GM19324 (cell line): Measurements from ENCODE around the gene SEZ6L.

ENCODE experiments used
- ATAC-seq: cut with Tn5 transposase; IDR thresholded peaks from one replicate; pipeline ENCODE4 v1.9.1; 2021; ENCODE audit warnings: mild to moderate bottlenecking, moderate library complexity; ENCODE audit not compliant: unreplicated experiment, low FRiP score

The SEZ6L gene

DNA sequence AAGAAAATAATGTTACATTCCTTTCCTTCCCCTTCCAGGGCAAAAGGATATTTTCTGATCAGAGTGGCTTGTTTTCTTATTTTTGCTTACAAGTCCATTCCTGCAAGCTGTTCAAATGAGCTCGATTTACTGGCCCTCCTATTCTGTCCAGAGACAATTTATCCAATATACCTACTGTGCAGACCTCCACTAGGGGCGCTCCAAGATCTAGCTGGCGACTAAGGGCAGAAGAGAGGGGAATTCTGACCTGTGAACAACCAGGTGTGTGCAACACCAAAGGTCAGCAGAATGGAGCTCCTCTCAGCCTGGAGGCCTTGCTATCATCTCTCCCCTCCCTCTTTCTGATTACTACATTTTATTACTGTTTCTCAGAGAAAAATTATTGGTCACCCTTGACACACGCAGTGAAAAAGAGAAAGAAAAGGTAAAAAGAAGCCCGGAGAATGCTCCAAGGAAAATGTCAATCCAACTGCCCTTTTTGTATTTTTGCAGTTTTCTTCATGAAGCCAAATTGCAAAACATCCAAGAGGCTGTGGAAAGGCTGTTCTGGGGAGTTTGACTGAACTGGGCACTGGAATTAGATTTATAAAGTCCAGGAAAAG lies 3.2 kb downstream of the SEZ6L start:
- no peak for ATAC-seq

DNA sequence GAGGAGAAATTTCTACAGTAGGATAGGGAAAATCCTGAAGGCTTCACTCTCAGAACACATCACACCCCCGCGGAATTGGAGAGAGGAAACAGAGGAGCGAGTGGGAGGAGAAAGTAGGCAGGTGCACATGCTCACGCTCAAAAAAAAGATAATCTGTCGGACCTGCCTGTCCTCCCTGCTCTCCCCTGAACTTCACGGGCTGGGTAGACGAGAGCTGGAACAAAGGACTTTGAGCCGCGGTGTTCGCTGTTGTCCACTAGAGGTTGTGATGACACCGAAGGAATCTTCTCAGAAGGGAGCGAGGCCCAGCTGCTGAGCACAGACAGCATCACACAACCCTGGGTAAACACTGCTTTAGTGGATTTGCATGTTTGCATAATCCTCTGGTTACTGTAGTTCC lies 5.0 kb downstream of the SEZ6L start:
- ATAC-seq: no peak

DNA sequence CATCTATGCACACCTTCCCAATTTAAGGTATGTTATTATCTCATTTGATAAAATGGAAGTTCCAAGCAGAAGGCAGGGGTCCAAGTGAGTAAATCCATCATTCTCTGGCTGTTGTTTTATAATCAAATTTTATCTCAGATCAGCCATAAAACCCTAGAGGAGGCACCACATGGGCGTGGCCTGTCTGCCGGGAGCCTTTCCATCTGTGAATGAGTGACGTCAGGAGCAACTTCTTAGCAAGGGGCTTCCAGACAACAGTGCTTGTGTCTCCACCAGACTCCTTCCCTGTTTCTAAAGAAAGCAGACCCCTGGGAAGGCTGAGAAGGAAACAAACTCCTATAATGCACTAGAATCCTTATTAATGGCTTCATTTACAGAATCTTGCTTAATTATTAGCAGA lies 13.5 kb downstream of the SEZ6L start:
- ATAC-seq: no peak

DNA sequence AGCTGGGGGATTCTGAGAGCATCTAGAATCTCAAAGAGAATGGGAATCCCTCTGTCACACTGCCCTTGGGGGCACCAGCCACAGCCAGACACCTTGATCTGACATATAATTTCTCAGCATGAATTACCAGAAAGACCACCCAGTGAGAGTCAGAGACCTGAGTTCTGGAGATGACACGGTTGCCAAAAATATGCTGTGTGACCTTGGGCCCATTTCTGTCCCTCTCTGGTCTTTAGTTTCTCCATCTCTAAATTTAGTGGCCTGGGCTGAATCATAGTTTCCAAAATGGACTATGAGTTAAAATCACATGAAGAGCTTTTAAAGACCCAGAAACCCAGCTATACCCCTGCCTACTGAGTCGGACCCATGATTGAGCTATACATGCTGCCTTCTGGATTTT lies 15.9 kb downstream of the SEZ6L start:
- ATAC-seq: no peak

DNA sequence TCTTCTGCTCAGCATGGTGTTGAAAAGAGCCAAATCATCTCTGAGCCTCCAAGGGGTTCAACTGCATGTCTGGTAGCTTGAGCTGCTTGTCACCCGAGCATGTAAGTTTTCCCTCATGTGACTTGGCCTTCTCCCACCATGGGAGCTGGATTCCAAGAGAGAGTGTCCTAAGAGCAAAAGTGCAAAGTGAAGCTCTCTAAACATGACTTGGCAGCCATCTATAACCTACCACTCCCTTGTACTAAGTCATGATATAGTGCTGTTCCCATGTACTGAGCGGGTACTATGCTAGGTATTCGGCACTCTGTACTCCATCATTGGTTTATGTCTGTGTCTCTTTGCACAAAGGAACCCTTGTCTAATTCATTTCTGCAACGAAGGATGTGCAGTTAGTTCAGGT lies 19.1 kb downstream of the SEZ6L start:
- ATAC-seq: no peak

DNA sequence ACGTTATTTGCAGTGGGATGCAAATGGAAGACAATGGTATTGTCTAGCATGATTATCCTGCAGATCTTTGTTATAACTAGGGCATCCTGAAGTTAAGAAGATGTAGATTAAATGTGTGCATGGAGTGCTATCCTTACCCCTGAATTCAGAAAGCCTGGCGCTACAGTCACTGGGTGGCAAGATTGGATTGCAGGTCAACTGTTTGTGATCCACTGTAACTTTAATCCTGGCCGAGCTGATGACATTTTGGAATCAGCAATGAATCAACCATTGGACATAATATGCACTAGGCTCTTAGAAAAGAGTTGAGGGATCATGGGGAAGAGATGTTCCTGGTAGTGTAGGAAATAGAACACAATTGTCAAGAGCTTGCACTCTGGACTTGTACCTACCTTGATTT lies 25.1 kb downstream of the SEZ6L start:
- no peak for ATAC-seq

DNA sequence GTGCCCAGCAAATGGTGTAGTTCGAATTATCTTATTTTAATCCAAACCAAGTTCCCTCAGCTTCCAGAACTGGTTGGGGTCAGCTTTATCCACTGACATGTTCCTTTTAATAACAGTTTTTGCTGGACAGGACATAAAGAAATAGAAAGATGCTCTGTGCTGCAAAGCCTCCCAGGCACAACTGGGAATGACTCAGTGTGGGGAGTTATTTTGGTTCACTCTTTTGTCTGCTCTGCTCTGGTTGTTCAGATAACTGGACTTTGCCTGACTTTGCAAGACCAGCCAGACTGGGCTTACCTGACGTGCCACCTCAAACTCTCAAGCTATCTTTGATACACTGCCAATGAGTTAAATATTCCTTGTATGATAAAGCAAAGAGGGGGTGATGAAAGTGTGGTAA lies 25.6 kb downstream of the SEZ6L start:
- ATAC-seq: no peak

DNA sequence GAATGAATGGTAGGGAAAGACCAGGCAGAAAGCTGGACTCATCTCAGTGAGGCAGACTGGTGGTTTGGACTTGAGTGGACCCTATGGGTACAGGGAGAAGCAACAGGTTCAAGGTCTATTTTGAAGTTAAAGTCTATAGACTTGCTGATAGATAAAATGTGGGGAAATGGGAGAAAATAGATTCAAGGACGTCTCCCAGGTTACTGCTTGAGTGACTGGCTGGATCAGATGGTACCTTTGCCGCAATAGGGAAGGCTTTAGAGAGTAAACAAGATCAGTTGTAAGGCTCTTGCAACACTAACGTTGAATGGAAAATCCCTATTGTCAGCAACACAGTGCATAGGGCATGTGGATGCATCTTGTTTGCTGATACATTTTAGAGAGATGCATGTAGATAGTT lies 27.4 kb downstream of the SEZ6L start:
- ATAC-seq: no peak

DNA sequence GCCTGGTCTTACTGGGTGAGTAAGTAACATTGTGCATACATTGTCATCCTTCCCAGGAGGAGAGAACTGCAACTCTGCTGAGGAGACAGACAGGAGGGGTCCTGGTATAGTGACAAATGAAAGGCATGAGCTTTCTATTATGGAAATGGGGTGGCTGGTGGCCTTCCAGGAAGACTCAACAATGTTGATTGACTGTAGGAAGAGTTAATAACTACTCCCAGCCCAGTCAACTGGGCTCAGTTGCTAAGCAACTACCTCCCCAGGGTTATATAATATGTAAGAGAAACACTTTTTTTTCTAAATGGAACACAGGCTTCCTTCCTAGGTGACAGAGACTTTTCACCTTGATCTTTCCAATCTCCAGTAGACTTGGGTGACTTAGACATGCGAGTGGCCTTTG lies 28.2 kb downstream of the SEZ6L start:
- ATAC-seq: no peak

DNA sequence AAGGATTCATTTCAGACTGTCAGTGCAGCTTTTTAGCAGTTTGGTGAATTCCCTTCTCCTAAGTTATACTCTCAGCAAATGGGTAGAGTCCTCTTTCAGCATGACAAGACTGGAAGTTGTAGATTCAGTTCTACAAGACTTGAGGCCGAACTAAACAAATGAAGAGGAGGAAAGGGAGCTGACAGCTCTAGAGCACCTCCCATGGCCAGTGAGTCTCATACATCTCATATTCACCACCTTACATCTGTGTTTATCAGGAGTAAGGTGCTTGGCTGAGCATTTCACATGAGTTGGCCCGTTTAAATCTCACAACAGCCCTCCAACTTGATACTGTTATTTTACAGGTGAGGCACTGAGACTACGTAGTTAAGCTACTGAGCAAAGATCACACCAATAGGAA lies 30.4 kb downstream of the SEZ6L start:
- ATAC-seq: no peak

DNA sequence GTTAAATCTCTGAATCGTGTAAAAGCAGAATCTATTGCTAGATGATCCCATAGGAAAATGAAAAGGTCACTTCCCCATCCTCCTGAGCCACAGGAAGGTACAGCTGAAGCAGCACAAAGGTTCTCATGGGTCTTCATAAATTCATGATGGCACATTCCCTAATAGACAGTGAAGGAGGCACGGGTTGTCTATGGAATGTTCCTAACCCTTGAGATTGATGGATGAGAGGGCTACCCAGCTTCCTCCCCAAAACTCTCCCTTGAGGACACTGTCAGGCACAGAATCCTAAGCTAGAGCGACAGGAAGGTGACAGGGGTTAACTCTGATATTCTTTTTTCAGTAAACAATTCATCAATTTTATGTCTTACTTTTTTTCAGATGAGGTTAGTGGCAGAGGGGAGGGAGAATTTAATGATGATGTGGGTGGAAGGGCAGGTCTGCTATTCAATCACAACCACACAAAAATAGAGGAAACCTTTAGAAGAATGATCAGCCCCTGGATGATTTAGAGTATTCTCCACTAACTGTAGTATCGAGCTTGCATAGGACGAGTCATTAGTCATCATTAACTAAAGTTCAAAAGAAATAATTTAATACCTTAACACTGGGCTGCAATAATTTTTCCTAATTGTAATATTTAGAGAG lies 33.1 kb downstream of the SEZ6L start:
- no peak for ATAC-seq

DNA sequence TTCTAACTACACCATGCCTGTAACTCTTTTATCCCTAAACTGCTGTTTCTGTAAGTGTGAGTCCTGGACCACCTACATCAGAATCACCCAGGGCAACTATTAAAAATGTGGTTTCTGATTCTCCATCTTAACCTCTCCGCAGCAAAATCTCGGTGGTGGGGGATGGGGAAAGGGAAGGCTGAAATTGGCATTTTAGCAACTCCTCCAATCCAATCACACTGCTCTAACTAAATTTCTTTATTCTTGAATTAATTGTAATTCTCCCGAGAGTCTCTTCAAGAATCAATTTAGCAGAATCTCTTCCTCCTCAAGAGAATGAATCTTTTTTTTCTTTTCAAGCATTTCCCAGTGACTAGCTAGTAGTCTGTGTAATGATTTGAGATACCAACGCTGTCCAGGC lies 36.2 kb downstream of the SEZ6L start:
- ATAC-seq: no peak

DNA sequence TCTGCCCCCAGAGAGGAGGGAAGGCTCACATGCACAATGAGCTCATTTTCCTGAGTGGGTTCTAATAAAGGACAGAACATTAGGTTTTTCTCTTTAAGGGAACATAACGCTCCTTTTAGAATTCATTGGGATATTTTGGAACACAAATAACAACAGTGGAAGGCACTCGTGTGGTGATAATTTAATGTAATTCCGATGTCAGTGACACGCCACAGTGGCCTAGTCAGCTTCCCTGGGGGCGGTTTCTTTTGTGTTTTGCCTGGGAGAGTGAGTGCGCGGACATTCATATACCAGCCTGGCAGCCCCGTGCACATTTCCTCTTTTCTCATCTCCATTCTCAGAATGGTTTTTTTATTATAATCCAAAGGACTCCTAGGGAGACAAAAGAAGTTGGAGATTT lies 41.1 kb downstream of the SEZ6L start:
- ATAC-seq: no peak

DNA sequence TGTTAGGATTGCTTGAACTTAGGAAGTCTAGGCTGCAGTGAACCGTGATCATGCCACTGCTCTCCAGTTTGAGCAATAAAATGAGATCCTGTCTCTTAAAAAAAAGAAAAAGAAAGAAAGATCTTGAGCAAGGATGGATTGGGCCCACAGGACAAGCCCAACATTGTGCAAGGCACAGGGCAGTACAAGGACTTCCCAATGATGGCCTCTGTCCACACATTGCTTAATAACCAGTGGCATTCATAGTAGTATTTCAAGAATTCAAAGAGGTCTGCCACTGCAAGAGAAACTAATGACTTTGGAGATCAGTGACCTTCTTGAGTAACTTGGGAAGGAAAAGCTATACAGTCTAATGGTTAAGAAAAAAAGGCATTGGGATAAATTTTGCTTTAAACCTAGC lies 44.6 kb downstream of the SEZ6L start:
- ATAC-seq: no peak

DNA sequence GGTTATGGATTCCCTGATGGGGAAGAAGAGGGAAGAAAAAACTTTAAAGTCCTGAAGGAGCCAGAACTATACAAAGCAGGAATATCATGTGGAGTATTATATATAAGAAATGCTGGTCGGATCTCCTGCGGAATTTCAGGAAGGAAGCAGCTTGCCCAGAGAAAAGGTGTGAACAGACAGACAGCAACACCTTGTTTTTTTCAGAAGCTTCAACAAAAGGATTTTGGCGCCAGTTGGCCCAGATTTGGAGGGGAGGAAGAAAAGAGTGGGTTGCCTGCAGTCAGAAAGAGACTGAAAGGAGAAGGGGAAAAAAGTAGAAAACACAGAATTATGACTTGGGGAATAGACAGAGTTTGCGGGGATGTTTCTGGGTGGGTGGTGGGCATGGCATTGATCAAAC lies 45.2 kb downstream of the SEZ6L start:
- no peak for ATAC-seq

DNA sequence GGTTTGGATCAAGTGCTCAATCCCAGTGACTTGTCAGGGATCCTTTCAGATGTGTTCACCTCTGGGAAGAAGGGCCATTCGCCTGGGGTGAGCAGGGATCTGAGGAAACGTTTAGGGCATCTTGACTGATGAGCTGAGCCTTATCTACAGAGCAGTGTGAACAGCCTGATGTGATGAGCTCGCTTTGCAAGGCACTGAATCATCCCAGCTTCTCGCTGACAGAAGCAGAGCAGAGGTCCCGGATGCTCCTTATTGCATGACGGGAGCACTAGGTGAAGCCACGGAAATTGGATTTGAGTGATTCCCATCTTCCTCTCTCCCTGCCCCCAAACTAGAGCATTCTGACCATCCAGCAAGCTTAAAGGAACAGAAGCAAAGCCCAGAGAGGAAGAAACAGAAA lies 46.5 kb downstream of the SEZ6L start:
- ATAC-seq: no peak

DNA sequence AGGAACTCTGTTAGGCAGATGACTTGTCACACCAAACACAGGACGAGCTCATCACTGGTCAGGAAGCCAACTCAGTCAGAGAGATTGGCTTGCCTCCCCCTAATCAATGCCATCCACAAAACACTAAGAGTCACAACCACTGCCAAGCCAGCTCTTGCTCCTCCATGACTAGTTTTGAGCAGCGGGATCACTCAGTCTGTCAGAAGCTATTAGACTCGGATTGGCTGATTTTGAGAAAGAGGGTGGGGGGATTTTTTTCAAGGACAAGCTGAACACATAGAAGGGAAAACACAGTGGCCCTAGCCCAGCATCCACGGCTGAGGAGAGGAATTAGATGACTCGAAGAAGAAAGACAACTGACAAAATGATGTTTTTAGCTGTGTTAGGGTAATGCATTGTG lies 55.9 kb downstream of the SEZ6L start:
- ATAC-seq: no peak

DNA sequence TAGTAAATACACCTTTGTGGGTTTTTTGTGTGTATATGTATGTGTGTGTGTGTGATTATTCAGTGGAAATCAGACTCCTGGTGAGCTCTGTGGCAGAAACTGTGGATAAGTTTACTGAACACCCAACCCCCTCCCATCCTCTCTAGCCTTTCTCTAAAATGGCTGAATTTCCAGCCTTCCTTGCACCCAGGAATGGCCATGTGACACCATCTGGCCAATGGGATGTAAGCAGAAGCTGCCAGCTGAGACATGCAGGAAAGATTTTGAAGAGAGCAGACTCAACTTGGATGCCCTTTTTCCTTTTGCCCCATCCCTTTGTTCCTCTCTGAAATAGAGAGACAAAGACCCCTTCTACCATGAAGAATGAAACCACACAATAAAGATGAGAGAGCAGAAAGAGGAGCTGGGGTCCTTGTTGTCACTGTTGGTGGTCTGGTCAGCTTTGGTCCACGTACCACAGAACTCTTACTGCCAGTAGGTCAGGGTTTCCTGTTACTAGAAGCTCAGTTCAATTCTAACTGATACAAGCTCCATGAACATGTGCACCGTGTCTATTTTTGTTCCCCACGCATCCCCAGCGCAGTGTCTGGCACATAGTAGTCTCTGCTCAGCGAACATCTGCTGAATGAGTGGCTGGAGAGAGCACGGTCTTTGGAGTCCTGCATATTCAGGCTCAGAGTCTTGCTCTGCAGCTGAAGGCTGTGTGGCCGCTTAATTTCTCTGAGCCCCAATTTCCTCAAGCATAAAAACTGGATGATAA lies 57.5 kb downstream of the SEZ6L start:
- no peak for ATAC-seq

DNA sequence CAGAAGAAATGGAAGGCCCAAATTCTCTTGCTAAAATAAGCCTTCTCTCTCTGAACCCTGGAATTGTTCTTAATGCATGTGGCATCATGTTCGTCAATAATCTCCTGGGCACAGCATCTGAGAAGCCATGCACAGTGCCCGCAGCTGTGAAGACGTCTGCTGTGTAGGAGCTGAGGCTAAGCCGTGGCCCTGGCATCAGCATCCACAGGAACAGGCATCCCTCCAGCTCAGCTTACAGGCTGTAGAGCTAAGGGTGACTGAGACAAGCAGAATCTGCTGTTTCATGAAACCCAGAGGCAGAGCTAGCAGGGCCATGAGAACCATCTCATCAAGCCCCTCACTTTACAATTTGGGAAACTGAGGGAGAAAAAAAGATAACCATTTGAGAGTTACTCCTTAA lies 60.6 kb downstream of the SEZ6L start:
- no peak for ATAC-seq

DNA sequence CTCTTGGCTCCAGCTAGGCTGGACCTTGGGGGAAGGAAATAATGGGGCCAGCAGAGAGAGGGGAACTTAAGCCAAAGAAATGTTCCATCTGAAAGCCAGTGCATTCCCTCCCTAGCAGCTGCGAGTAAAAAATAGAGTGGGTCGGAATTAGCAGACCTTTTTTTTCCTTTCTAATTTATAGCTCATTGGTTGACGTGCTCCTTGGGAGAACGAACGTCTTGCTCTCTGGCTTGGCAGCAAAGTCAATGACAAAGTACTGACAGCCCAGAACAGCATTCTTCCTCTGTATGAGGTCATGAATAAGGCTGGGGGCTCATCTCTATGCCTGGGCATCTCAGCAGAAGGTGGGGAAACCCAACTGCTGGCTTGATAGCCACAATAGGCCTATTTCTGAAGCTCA lies 65.0 kb downstream of the SEZ6L start:
- no peak for ATAC-seq

DNA sequence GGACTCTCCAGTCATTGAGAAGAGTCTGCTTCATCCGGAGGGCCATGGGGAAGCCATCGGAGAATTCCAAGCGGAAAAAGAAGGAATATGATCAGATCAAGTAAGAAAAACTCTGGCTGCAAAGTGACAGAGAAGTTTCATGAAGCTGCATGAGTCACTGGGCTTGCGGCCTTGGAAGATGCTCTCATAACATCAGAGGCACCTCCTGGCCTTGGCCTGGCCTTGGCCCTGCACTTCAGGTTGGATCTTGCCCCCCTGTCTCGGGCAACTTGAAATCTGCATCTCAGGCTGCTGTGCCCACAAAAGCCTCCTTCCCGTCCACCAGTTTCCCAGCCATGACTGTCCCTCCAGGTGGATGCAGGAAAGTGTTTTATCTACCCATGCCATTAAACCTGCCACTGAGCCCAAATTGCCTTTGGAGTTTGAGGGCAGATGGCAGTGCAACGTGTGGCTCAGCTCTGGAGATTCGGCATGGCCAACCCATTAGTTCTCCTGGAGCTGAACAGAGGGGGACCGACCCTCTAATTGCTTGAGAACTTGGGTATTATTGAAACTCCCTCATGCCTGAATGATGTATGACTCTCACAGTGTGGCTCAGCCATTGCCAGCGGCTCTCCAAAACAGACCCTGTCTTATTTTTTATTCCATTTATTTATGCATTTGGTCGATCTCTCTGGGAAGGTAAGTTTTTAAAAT lies 66.7 kb downstream of the SEZ6L start:
- no peak for ATAC-seq

DNA sequence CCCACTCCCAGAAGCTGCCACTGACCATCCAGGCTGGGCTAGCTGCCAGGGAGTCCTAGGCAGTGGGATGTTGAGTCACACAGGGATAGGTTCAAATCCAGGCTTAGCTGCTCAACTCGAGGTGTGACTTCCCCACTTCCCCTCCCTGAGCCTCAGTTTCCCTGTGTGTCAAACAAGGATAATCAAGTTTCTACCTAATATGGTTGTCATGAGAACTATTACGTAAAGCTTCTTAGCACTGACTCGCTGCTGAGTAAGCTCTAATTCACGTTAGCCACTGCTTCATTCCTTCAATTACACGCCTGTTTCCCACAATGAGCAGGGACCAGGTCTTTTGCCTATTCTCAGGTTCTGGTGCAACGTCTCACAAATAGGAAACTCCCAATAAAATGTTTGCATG lies 67.7 kb downstream of the SEZ6L start:
- ATAC-seq: no peak
